Mucosa of descending colon (tissue), 3 donors: Measurements from ENCODE around the gene ACSS1. TPM values are rescaled to one million over a fixed set of nuclear protein-coding genes. Genes with fewer than 3 reads are reported as not detected.
A peak's percentile ranks its signal among the peaks of the same experiment; 100 is the strongest.

Experiments
- ATAC-seq: fragments of 200-7000 bp; cut with Tn5 transposase; one replicate; pipeline ENCODE4 v1.9.1; 2020; ENCODE audit warnings: mild to moderate bottlenecking, moderate library complexity
- DNase-seq, 3 donors: peaks; one replicate each; pipeline ENCODE4 v3.0.0-alpha.2; 2020
- H3K36me3 ChIP-seq: fragments of 200-600 bp; one replicate; pipeline ENCODE4 v1.8.0; 2021; ENCODE audit warnings: low read depth, mild to moderate bottlenecking
- H3K4me1 ChIP-seq: fragments of 200-600 bp; one replicate; pipeline ENCODE4 v1.8.0; 2021; ENCODE audit warnings: low read depth, mild to moderate bottlenecking
- H3K4me3 ChIP-seq: fragments of 200-600 bp; one replicate; pipeline ENCODE4 v1.8.0; 2021; ENCODE audit warnings: mild to moderate bottlenecking
- H3K9me3 ChIP-seq: fragments of 200-600 bp; one replicate; pipeline ENCODE4 v1.8.0; 2021; ENCODE audit warnings: mild to moderate bottlenecking
- intact Hi-C, 2 donors: fragments of 100-400 bp; cut with DNase I in 1 of 2; cut with micrococcal nuclease in 1 of 2; formaldehyde crosslinking; loops; one replicate each; pipeline versions ENCODE4 v1.11.0 to v1.11.1; 2022; cut with DNase I, micrococcal nuclease
- total RNA-seq, 3 donors: library from RNA; stranded (reverse); fragmentation: NEBNext Ultra II Directional in 2 of 3; extraction: Animal tissue kit (Norgen Biotek cat#: 25700) in 2 of 3; gene quantifications; one replicate each; pipeline versions ENCODE4 v1.2.1 to v1.2.4, GENCODE V29; 2021 to 2023
- TF ChIP-seq, protein P1 (sequence below): fragments of 200-600 bp; IDR thresholded peaks from one replicate; pipeline ENCODE4 v1.8.0; 2022; ENCODE audit warnings: antibody characterized with exemption, mild to moderate bottlenecking
- donor health status: DM: no; HTN: no; CAD: no; lungs with moderate emphysema.
- donor health status: DM: no; HTN: no; CAD: no.
- donor health status: DM: no; HTN: yes; CAD: no.

Gene ACSS1
- total RNA-seq, 3 donors from 2014 or later: 29.8 to 37.9 (median 36.9) TPM

DNA sequence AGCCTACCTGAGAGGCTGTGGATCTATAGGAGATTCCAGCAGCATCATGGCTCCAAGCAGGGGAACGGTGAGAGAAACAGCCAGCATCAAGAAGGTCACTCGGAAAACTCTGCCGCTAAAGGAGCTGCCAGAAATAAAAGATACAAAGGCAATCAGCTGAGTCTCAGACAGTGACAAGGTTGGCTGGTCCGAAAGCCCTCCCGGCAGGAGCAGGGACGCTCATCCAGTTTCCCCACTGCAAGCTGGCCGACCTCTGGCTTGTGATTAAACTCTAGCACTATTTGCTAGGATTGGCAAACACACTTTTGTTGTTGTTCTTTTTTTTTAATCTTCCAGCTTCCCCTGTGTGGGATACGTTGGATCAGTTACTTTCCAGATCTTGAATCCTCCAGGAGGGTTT lies 74.0 kb downstream of the ACSS1 start:
- H3K9me3 ChIP-seq: peaks cover 12% of the 10 kb centered on the region
- ATAC-seq (no peak), DNase-seq (no peak)
- no peak overlapping the region for H3K4me3 ChIP-seq
- TF ChIP-seq, protein P1, sequence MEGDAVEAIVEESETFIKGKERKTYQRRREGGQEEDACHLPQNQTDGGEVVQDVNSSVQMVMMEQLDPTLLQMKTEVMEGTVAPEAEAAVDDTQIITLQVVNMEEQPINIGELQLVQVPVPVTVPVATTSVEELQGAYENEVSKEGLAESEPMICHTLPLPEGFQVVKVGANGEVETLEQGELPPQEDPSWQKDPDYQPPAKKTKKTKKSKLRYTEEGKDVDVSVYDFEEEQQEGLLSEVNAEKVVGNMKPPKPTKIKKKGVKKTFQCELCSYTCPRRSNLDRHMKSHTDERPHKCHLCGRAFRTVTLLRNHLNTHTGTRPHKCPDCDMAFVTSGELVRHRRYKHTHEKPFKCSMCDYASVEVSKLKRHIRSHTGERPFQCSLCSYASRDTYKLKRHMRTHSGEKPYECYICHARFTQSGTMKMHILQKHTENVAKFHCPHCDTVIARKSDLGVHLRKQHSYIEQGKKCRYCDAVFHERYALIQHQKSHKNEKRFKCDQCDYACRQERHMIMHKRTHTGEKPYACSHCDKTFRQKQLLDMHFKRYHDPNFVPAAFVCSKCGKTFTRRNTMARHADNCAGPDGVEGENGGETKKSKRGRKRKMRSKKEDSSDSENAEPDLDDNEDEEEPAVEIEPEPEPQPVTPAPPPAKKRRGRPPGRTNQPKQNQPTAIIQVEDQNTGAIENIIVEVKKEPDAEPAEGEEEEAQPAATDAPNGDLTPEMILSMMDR: no peak
- no peaks in the 10 kb centered on the region for H3K36me3 ChIP-seq
- H3K4me1 ChIP-seq: peaks cover 22% of the 10 kb centered on the region
- intact Hi-C loops: no loop called here

DNA sequence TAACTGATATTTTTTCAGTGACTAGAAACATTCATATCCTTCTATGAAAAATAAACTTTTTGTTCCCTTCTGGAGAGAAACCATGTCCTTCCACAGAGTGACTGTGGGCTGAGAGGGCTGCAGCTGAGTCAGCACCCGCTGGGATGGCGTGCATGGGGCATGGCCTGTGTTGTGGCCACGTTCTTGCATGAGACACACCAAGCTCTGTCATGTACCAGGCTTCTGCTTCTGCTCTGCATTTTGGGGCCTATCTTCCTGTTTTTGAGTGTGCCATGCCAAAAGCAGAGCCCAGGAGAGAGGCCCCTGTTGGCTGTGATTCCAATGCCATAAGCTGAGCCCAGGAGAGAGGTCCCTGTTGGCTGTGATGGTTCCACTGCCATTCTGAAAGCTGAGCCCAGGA lies 76.1 kb downstream of the ACSS1 start:
- intact Hi-C loops: no loop called here
- Histone ChIP-seq H3K36me3 (no peaks in the 10 kb centered on the region), H3K4me1 (peaks cover 22% of the 10 kb centered on the region), H3K4me3 (no peak overlapping the region), H3K9me3 (peaks cover 12% of the 10 kb centered on the region)
- DNase-seq (peak in 1 of 3 donors; percentile 66), ATAC-seq (peak; percentile 32)
- TF ChIP-seq, protein P1: no peak

DNA sequence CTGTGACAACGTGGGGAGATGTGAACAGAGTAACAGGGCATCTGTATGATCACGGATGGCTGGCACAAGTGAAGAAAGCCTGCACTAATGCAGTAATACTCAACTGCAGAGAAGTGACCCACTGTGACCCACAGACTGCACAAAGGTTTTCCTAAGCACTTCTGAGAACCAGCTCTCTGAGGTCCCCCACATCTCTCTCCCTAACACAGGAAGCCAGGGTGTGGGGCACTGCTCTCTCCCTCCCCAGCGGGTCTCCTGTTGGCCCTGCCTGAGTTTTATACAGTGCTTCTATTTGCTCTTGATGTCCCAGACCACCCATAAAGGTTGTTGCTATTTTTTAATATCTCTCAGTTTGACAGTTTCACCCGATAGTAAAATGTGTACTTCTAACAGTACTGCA lies 76.7 kb downstream of the ACSS1 start:
- DNase-seq (no peak), ATAC-seq (no peak)
- Histone ChIP-seq H3K36me3 (no peaks in the 10 kb centered on the region), H3K4me3 (no peak overlapping the region), H3K4me1 (peaks cover 19% of the 10 kb centered on the region), H3K9me3 (peaks cover 12% of the 10 kb centered on the region)
- intact Hi-C loops: no loop called here
- TF ChIP-seq, protein P1: no peak

DNA sequence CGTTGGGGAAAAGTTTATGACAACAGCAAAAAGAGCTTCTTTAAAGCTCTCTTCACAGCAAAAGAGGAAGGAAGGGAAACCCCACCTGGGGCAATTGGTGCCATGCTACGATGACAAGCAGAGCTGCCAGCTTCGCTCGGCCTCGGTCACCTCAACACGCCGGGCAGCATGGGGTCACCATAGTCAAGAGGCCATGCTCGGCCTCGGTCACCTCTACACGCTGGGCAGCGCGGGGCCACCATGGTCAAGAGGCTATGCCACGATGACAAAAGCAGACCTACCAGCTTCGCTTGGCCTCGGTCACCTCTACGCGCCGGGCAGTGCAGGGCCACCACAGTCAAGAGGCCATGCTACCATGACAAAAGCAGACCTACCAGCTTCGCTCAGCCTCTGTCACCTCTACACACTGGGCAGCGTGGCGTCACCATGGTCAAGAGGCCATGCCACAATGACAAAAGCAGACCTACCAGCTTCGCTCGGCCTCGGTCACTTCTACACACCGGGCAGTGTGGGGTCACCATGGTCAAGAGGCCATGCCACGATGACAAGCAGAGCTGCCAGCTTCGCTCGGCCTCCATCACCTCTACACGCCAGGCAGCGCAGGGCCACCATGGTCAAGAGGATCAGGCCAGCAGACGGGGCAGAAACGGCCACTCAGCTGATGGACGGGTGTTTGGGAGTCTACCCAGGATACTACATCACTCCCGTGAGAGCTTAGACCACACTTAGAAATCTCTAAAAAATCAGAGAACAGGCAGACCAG lies 77.5 kb downstream of the ACSS1 start:
- Histone ChIP-seq H3K9me3 (peaks cover 17% of the 10 kb centered on the region), H3K4me1 (peaks cover 11% of the 10 kb centered on the region), H3K4me3 (no peak overlapping the region), H3K36me3 (no peaks in the 10 kb centered on the region)
- ATAC-seq (no peak), DNase-seq (no peak)
- TF ChIP-seq, protein P1: no peak
- intact Hi-C loops: no loop called here

GRCh38 chr20:24979036-24979960 lies 78.6 kb downstream of the ACSS1 start:
- DNase-seq: no peak

More at GRCh38 chr20:24979036-24979960, 78.6 kb downstream of the ACSS1 start:
- H3K9me3 ChIP-seq: peaks cover 17% of the 10 kb centered on the region
- TF ChIP-seq, protein P1: no peak
- intact Hi-C loops: no loop called here
- no peaks in the 10 kb centered on the region for H3K36me3 ChIP-seq
- ATAC-seq: no peak
- H3K4me3 ChIP-seq: no peak overlapping the region
- no peaks in the 10 kb centered on the region for H3K4me1 ChIP-seq
